ENCODE measurements around the gene MAGED2.
"Not testable (repeated sequence)": the region's sequence is repeated elsewhere in the genome, so short reads cannot be mapped to it uniquely, and the experiment has no call there.

MAGED2 gene

GRCh38 chrX:54843050-54843449, 35.5 kb downstream of the MAGED2 start:
- Histone ChIP-seq H3K9me2 (replicated peaks; ENCODE audit: control insufficient read depth, low read length) (no peaks in the 10 kb centered on the region), H3K79me2 (ENCODE audit: control insufficient read depth, low read length) (no peaks in the 10 kb centered on the region), H3K27ac (ENCODE audit: low read depth, low read length) (no peak overlapping the region), H3K4me1 (ENCODE audit: control insufficient read depth, low read length) (no peaks in the 10 kb centered on the region), H3K4me2 (ENCODE audit: low read length) (no peak overlapping the region), H3K27me3 (ENCODE audit: control insufficient read depth, low read length) (no peaks in the 10 kb centered on the region), H3F3A (ENCODE audit: control insufficient read depth, insufficient read depth) (no peaks in the 10 kb centered on the region), H3K9me3 (ENCODE audit: control insufficient read depth, insufficient read depth, low read length) (no peaks in the 10 kb centered on the region), H4K20me1 (ENCODE audit: control insufficient read depth, insufficient read depth, low read depth, low read length) (no peaks in the 10 kb centered on the region), H3K36me3 (ENCODE audit: control insufficient read depth, low read length) (no peaks in the 10 kb centered on the region), H3K4me3 (ENCODE audit: low read length) (no peak overlapping the region)
- TF ChIP-seq CTCF (IDR thresholded peaks at IDR 0.05; ENCODE audit: low read depth, low read length, poor library complexity, severe bottlenecking) (no peak), EZH2phosphoT487 (IDR thresholded peaks at IDR 0.05; ENCODE audit: borderline replicate concordance, low read length) (no peak)

GRCh38 chrX:54847700-54848099, 40.2 kb downstream of the MAGED2 start:
- not testable (repeated sequence) for H3K4me1 ChIP-seq (ENCODE audit: control insufficient read depth, low read length); H3K27ac ChIP-seq (ENCODE audit: low read depth, low read length); H3K4me2 ChIP-seq (ENCODE audit: low read length); H4K20me1 ChIP-seq (ENCODE audit: control insufficient read depth, insufficient read depth, low read depth, low read length); H3F3A ChIP-seq (ENCODE audit: control insufficient read depth, insufficient read depth); H3K79me2 ChIP-seq (ENCODE audit: control insufficient read depth, low read length); H3K9me2 ChIP-seq (replicated peaks; ENCODE audit: control insufficient read depth, low read length); H3K36me3 ChIP-seq (ENCODE audit: control insufficient read depth, low read length); H3K4me3 ChIP-seq (ENCODE audit: low read length); H3K27me3 ChIP-seq (ENCODE audit: control insufficient read depth, low read length); H3K9me3 ChIP-seq (ENCODE audit: control insufficient read depth, insufficient read depth, low read length)

- Histone ChIP-seq H3K9me3 (ENCODE audit: control insufficient read depth, insufficient read depth, low read length) (no peaks in the 10 kb centered on the region), H4K20me1 (ENCODE audit: control insufficient read depth, insufficient read depth, low read depth, low read length) (no peaks in the 10 kb centered on the region), H3K9me2 (replicated peaks; ENCODE audit: control insufficient read depth, low read length) (no peaks in the 10 kb centered on the region), H3K27ac (ENCODE audit: low read depth, low read length) (no peak overlapping the region), H3K27me3 (ENCODE audit: control insufficient read depth, low read length) (no peaks in the 10 kb centered on the region), H3K4me1 (ENCODE audit: control insufficient read depth, low read length) (no peaks in the 10 kb centered on the region), H3K4me2 (ENCODE audit: low read length) (no peak overlapping the region; the same call in 1 of the 2 replicates), H3K79me2 (ENCODE audit: control insufficient read depth, low read length) (no peaks in the 10 kb centered on the region), H3K36me3 (ENCODE audit: control insufficient read depth, low read length) (no peaks in the 10 kb centered on the region), H3F3A (ENCODE audit: control insufficient read depth, insufficient read depth) (no peaks in the 10 kb centered on the region), H3K4me3 (ENCODE audit: low read length) (no peak overlapping the region)
- TF ChIP-seq CTCF (IDR thresholded peaks at IDR 0.05; ENCODE audit: low read depth, low read length, poor library complexity, severe bottlenecking) = no peak
- TF ChIP-seq EZH2phosphoT487 (IDR thresholded peaks at IDR 0.05; ENCODE audit: borderline replicate concordance, low read length) = no peak
These were observed 57.7 kb downstream of the MAGED2 start for GRCh38 chrX:54865208-54865607.

Data from DOHH2 (cell line).